Bone marrow (tissue), 2 donors: ENCODE results near the gene RABGAP1L.
"Not testable (repeated sequence)": the region's sequence is repeated elsewhere in the genome, so short reads cannot be mapped to it uniquely, and the experiment has no call there.

Experiments used
- DNase-seq, 2 donors: peaks; one replicate each; lab custom pipeline; 2025; lab: John Stamatoyannopoulos, UW

Gene RABGAP1L

DNA sequence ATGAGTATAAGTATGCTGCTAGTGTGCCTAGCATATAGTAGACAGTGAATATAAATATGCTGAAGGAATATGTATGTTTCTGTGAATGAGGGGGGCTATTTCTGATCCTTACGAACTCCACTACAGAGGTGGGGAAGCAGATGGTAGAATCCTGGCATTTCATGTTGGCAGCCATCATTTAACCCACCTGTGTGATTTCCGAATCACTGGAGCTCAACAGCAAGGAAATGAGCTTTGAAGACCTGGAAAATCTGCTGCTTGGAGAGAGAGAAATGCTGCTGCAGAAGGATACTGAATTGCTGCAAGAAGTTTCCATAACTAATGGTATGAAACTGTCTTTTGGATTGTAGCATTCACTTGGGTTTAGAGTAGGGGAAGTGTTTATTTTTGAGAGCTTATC is 83.5 kb downstream of the RABGAP1L start:
- DNase-seq: no peak

- DNase-seq: no peak
Observed at GRCh38 chr1:174243451-174244000, 84.2 kb downstream of the RABGAP1L start.

- no peak for DNase-seq
Observed at GRCh38 chr1:174244017-174244416, 84.7 kb downstream of the RABGAP1L start.

- DNase-seq: no peak
Observed at GRCh38 chr1:174247472-174247871, 88.2 kb downstream of the RABGAP1L start.

DNA sequence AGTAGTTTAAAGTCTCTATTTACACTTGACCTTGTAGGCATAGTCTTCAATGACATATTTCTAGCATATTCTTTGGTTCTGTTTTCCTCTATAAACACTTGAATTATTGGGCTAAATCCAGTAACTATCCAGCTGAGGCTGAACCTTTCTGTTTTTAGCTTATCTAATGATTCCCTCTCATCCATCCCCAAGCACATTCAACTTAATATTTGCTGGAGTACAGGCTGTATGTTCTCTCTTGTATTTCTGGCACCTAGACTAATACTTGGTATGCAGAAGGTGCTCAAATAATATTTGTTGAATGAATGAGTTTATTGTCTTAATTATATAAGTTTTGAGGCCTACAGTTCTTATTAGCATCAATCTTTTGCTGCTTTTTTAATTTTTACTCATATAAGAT is 88.7 kb downstream of the RABGAP1L start:
- no peak for DNase-seq

- DNase-seq: not testable (repeated sequence)
Observed at GRCh38 chr1:174256386-174256785, 97.1 kb downstream of the RABGAP1L start.

DNA sequence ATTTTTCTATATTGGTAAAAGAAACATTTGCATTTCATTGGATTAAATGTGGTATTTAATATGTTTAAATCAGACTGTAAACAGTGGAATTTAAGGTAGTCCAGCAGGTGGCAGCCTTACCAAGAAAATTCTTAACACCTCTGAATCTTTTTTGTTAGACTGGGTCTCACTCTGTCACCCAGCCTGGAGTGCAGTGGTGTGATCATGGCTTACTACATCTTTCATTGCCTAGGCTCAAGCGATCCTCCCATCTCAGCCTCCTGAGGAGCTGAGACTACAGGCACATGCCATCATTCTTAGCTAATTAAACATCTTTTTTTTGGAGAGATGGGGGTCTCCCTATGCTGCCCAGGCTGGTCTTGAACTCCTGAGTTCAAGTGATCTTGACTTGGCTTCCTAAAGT is 98.8 kb downstream of the RABGAP1L start:
- DNase-seq: no peak

GRCh38 chr1:174262349-174263241 is 103.3 kb downstream of the RABGAP1L start:
- DNase-seq: peak in 1 of 2 donors; percentile 48

GRCh38 chr1:174265282-174265681 is 106.0 kb downstream of the RABGAP1L start:
- peak in 1 of 2 donors; percentile 15 for DNase-seq

GRCh38 chr1:174266476-174266875 is 107.2 kb downstream of the RABGAP1L start:
- no peak for DNase-seq

DNA sequence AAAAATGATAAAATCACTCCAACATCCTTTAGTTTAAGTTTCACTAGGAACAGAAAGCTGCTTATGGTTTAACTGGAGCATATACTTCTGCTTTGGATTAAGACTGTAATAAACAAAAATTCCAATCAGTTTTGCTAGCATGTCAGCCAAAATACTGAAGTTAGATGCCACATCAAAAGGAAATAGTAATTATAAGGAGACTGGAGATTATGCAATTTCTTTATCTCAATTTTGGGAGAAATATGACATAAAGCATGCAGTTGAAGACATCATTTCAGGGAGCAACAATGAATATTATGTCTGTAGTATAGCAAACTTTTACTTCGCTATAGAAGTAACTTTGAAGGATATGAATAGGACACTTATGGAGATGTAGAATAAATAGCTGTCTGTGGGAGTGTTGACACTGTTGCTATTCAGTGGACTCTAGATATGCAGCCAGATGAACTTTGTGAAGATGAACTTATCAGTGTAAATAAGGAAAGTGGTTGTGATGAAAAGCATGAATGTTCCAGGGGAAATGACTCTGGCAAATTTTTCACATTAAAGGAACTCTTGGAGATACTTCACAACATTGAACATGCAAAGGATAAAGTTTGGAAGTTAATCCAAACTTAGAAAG is 107.8 kb downstream of the RABGAP1L start:
- DNase-seq: no peak

- no peak for DNase-seq
Observed at GRCh38 chr1:174269989-174270651, 110.8 kb downstream of the RABGAP1L start.

- DNase-seq: no peak
Observed at GRCh38 chr1:174273190-174273589, 113.9 kb downstream of the RABGAP1L start.

DNA sequence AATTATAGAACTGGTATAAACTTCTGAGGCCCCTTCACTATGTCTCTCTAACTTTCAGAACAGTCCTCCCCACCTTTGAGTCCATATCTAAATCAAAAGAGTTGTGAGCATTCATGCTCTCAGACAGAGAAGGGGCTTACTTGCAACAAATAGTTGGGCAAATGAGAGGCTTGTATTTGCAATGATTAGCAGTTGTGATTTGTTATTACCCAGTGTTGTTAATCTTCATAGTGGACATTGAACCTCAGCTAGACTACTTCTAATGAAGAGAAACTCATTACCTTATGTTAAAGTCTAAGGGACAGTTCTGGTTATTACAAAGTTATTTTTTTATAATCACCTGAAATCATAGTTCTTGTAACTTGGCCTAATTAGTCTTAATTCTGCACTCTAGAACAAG is 114.5 kb downstream of the RABGAP1L start:
- DNase-seq: no peak

- DNase-seq: no peak
Observed at GRCh38 chr1:174274452-174274851, 115.1 kb downstream of the RABGAP1L start.

GRCh38 chr1:174274884-174275283 is 115.6 kb downstream of the RABGAP1L start:
- no peak for DNase-seq

DNA sequence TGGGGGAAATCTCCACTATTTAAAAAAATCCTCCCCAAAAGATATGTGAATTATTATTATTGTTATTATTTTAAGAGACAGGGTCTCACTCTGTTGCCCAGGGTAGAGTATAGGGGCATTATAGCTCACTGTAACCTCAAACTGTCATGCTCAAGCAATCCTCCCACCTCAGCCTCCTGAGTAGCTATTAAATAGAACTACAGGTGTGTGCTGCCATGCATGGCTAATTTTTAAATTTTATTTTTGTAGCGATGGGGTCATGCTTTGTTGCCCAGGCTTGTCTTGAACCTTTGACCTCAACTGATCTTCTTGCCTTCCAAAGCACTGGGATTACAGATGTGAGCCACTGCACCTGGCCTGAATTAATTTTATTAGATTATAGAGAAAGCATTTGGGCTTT is 116.8 kb downstream of the RABGAP1L start:
- DNase-seq: no peak

DNA sequence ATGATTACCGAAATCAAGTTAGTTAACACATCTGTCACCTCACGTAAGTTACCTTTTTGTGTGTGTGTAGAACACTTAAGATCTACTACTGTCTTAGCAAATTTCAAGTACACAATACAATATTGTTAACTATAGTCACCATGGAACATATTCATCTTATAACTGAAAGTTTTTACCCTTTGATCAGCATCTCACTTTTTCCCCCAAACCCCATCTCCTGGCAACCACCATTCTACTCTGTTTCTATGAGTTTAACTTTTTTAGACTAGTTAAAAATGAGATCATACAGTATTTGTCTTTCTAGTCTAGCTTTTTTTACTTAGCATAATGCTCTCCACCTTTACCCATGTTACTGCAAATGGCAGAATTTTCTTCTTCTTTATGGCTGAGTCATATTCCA is 124.7 kb downstream of the RABGAP1L start:
- no peak for DNase-seq

DNA sequence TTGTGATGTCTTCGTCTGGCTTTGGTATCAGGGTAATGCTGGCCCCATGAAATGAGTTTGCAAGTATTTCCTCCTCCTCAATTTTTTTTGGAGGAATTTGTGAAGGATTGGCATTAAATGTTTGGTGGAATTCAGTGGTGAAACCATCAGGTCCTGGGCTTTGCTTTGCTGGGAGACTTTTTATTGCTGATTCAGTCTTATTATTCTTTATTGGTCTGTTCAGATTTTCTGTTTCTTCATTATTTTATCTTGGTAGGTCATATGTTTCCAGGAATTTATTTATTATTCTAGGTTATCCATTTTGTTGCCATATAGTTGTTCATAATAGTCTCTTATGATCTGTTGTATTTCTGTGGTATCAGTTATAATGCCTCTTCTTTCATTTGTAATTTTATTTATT is 126.7 kb downstream of the RABGAP1L start:
- DNase-seq: no peak

- no peak for DNase-seq
Observed at GRCh38 chr1:174289644-174290310, 130.5 kb downstream of the RABGAP1L start.

GRCh38 chr1:174291059-174291458 is 131.7 kb downstream of the RABGAP1L start:
- DNase-seq: no peak

GRCh38 chr1:174296309-174296708 is 137.0 kb downstream of the RABGAP1L start:
- no peak for DNase-seq
